GM04504 (cell line): ENCODE results near the gene DNAJC8.

ENCODE experiments used
- DNase-seq: peaks from one replicate; pipeline ENCODE4 v3.0.0-alpha.2; 2012; ENCODE audit warnings: low read depth

DNAJC8 gene

GRCh38 chr1:28200234-28200873 lies 32.5 kb downstream of the DNAJC8 start:
- no peak for DNase-seq

- no peak for DNase-seq
These were observed 33.2 kb downstream of the DNAJC8 start for GRCh38 chr1:28199328-28200233.

DNA sequence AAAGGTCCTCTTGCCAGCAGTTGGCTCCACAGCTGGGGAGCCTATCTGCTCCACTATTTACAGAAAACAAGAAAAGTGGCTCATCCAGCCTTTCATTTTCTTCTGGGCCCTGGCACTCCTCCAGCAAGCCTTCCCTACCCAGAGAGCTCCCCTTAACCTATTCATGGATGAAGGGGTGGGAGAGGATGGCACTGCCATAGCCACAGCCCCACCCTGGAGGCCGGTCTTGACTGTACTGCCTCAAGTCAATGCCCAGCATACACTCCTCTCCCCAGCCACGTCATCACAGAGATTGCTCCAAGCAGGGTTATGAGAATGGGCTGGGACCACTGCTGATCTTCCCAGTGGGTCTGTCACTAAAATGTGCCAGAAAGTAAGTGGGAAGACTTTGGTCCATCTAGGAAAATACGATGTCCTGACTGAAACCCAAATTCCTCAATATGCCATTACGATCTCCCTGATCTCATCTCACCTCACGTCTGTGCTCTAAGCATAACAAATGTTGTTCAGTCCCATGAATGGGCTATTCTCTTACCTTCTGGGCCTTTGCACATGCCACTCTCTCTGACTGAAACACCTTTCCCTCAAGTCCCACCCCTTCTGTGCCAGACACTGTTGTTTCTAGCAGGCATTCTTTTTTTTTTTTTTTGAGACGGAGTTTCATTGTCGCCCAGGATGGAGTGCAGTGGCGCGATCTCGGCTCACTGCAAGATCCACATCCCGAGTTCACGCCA lies 35.0 kb downstream of the DNAJC8 start:
- no peak for DNase-seq

- no peak for DNase-seq
These were observed 36.5 kb downstream of the DNAJC8 start for GRCh38 chr1:28196330-28196729.

- DNase-seq: no peak
These were observed 37.0 kb downstream of the DNAJC8 start for GRCh38 chr1:28195780-28196179.

DNA sequence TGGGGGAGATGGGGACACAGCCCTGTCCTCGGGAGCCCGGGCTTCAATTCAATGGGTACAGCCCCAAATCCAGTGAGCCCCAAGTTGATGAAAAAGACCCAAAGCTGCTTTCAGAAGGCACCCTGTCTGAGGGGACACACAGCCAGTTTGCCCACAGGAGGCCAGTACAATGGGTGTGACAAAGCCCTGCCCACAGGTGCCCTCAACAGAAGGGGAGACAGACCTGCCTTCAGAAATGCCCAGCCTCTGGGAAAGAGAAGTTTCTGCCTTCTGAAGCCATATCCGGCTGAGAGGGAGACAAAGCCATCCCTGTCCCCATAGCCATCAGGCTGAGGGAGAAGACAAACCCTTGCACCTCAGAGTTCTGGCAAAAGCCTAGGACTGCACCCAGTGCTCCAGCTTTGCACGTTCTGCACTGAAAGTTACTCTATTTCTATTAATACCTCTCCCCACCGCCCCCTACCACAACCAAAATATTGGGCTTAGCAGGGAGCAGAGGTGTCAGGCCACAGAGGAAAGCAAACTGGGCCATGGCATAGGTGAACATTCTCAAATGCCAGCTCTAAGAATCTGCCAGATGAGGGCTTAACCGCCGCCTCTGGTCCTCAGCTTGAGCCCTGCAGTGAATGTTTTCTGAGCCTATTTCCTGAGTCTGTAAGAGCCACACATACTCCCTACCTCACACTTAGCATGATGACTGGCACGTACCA lies 38.3 kb downstream of the DNAJC8 start:
- no peak for DNase-seq

GRCh38 chr1:28193701-28194161 lies 39.1 kb downstream of the DNAJC8 start:
- DNase-seq: no peak

GRCh38 chr1:28190996-28191645 lies 41.7 kb downstream of the DNAJC8 start:
- DNase-seq: no peak

GRCh38 chr1:28190337-28190979 lies 42.4 kb downstream of the DNAJC8 start:
- no peak for DNase-seq

DNA sequence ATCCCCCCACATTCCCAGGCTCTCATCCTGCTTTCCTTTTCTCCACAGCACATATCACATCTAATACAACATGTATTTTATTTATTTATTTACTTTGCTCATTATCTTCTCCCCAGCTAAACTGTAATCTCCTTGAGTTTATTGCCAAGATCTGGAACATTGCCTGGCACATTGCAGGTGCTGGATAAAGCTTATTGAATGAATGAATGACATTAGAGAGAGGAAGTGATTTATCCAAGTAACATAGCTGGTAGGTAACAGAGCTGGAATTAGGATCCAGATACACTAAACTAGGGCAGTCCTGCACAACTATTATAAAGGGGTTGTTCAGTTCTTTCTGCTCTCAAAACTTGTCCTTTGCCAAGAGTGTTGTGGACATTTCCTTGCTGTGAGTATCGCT lies 47.8 kb downstream of the DNAJC8 start:
- DNase-seq: no peak

DNA sequence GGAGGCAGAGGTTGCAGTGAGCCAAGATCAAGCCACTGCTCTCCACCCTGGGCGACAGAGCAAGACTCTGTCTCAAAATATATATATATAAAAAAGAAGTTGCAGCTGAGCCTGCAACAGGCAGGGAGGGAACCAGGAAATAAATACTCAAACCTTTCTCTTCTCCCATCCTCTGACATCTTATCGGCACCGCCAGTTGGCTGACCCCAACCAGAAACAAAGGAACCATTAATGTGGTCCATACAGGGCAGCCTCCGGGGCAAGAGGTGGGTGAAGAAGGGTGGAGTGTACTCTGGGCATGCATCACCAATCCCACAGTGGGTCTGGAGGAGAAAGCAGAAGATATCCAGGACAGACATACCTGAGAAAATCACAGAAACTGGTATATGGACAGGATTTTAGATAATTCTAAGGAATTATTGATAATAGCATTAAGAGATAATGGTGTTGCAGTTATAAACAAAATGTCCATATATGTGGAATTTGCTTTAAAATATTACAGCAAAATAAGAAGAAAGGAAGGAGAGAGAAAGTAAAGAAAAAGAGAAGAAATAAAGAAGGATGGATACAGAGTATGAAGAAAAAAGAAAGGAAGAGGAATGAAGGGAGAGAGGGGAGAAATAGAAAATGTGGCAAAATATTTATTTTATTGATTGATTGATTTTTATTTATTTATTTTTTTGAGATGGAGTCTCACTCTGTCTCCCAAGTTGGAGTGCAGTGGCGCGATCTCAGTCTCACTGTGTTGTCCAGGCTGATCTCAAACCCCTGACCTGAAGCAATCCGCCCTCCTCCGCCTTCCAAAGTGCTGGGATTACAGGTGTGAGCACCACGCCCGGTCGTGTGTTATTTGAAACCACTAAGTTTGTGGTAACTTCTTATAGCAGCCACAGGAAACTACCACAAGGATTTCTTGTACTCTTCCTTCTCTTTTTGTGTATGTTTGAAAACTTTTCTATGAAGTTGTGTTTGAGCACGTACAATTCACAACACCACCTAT lies 52.2 kb downstream of the DNAJC8 start:
- DNase-seq: no peak

- DNase-seq: no peak
These were observed 53.9 kb downstream of the DNAJC8 start for GRCh38 chr1:28178690-28179485.

- no peak for DNase-seq
These were observed 56.0 kb downstream of the DNAJC8 start, which contains the start of gene PTAFR for GRCh38 chr1:28176492-28177470. PTAFR (minus strand) TSS chr1:28176690; CDS start chr1:28151021, 25,669 bp downstream.

- no peak for DNase-seq
These were observed 56.8 kb downstream of the DNAJC8 start for GRCh38 chr1:28175955-28176485.

GRCh38 chr1:28173980-28174297 lies 58.9 kb downstream of the DNAJC8 start:
- no peak for DNase-seq

- DNase-seq: no peak
These were observed 59.5 kb downstream of the DNAJC8 start for GRCh38 chr1:28173151-28173979.
